Lung (tissue), 12 donors: Measurements from ENCODE around the gene ITGB3BP. TPM values are rescaled to one million over a fixed set of nuclear protein-coding genes. Genes with fewer than 3 reads are reported as not detected.
"Not testable (repeated sequence)": the region's sequence is repeated elsewhere in the genome, so short reads cannot be mapped to it uniquely, and the experiment has no call there.

Experiments used
- ATAC-seq: fragments of 200-7000 bp; cut with Tn5 transposase; one replicate; pipeline ENCODE4 v1.9.1; 2020; ENCODE audit warnings: moderate number of reproducible peaks; ENCODE audit not compliant: insufficient read depth, low FRiP score
- DNase-seq, 3 donors: peaks; one replicate each; pipeline ENCODE4 v3.0.0-alpha.2; 2013 to 2017
- H3K27ac ChIP-seq, 2 donors: one replicate each; pipeline ENCODE4 v1.5.1; 2013; ENCODE audit warnings: mild to moderate bottlenecking in 2 of 2, moderate library complexity in 2 of 2, control low read depth in 1 of 2, inconsistent platforms in 1 of 2, low read depth in 1 of 2, low read length in 1 of 2
- H3K27me3 ChIP-seq, 3 donors: one replicate each; pipeline ENCODE4 v1.5.1; 2013; ENCODE audit warnings: low read length in 2 of 3; ENCODE audit not compliant: control insufficient read depth in 3 of 3, insufficient read depth in 3 of 3
- H3K36me3 ChIP-seq, 4 donors: one replicate each; pipeline ENCODE4 v1.5.1; 2013; ENCODE audit warnings: low read length in 4 of 4, mild to moderate bottlenecking in 1 of 4, moderate library complexity in 1 of 4; ENCODE audit not compliant: control insufficient read depth in 4 of 4, insufficient read depth in 4 of 4
- H3K4me1 ChIP-seq, 5 donors: one replicate each; pipeline ENCODE4 v1.5.1; 2013; ENCODE audit warnings: low read length in 5 of 5, mild to moderate bottlenecking in 2 of 5, moderate library complexity in 1 of 5; ENCODE audit not compliant: control insufficient read depth in 5 of 5, insufficient read depth in 5 of 5
- H3K4me3 ChIP-seq: one replicate; pipeline ENCODE4 v1.5.1; 2013; ENCODE audit warnings: mild to moderate bottlenecking, control low read depth, moderate library complexity
- H3K9ac ChIP-seq, 2 donors: one replicate each; pipeline ENCODE4 v1.5.1; 2013; ENCODE audit warnings: low read length in 2 of 2, control low read depth in 1 of 2; ENCODE audit not compliant: insufficient read depth in 1 of 2
- H3K9me3 ChIP-seq, 4 donors: one replicate each; pipeline ENCODE4 v1.5.1; 2013; ENCODE audit warnings: low read length in 3 of 4, mild to moderate bottlenecking in 1 of 4, moderate library complexity in 1 of 4; ENCODE audit not compliant: control insufficient read depth in 4 of 4, insufficient read depth in 3 of 4
- CTCF ChIP-seq: IDR thresholded peaks from 2 replicates; pipeline ENCODE4 v1.5.1; 2012; ENCODE audit warnings: mild to moderate bottlenecking; ENCODE audit errors: control extremely low read depth, extremely low read depth
- WGBS, 2 donors: extraction: QIAGEN DNeasy Blood & Tissue Kit; methylation state at CpG; one replicate each; pipeline ENCODE4 v1.1.7; 2013; 5-methylcytosine and 5-hydroxymethylcytosine counted together
- polyA plus RNA-seq, 2 donors: library from polyadenylated mRNA; stranded (reverse); fragments of 200-250 nt; gene quantifications; one replicate each; pipeline ENCODE4 v1.2.1, GENCODE V29; 2013
- total RNA-seq, 2 donors: library from RNA; depleted of rRNA in 1 of 2; stranded (reverse); fragments of >200 nt in 1 of 2; gene quantifications; one replicate each; pipeline ENCODE4 v1.2.1, GENCODE V29; 2014 to 2021
- donor health status: control.
- donor health status: control.
- donor health status: Bipolar disorder and iron deficiency.
- donor health status: healthy.
- donor health status: DM: yes; HTN: yes; CAD: no.

Gene ITGB3BP
- total and polyA plus RNA-seq, 4 donors = 7.0 to 36.5 (median 24.2) TPM

- ATAC-seq = no peak
- Histone ChIP-seq H3K27ac (no peak overlapping the region), H3K4me1 (peaks cover 0 to 28% (median 0%) of the 10 kb centered on the region in 5 donors), H3K36me3 (no peaks in the 10 kb centered on the region), H3K9me3 (no peaks in the 10 kb centered on the region), H3K27me3 (no peaks in the 10 kb centered on the region), H3K4me3 (no peak overlapping the region), H3K9ac (no peak overlapping the region)
- peak; percentile 63 to 96 (median 94) for DNase-seq
- WGBS, 2 donors = 76% methylated on average over 1 of the region's 1 CpG
- TF ChIP-seq CTCF = no peak
Measured at GRCh38 chr1:63486629-63487028, 36.4 kb downstream of the ITGB3BP start.

DNA sequence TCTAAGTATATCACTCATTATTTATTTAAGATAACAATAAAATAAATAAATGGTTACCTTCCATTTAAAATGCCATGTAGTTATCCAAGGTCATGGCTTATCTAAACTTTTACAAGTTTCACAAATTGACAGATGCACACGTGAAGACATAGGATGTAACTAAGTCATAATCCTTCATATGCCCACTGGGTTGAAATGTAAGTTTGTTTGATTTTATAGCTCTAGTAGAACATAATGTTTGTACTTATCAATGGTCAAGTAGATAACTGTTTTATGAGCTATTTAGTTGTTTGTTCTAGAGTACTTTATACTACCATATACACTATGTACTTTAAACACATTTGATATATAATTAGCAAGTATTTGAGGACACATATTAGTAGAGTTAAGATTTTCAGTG lies 43.0 kb downstream of the ITGB3BP start:
- Histone ChIP-seq H3K9ac (no peak overlapping the region), H3K9me3 (no peaks in the 10 kb centered on the region), H3K36me3 (no peaks in the 10 kb centered on the region), H3K4me3 (no peak overlapping the region), H3K27me3 (no peaks in the 10 kb centered on the region), H3K27ac (no peak overlapping the region), H3K4me1 (no peaks in the 10 kb centered on the region)
- 78 to 82% methylated on average over 1 of the region's 1 CpG for WGBS, 2 donors
- ATAC-seq (no peak), DNase-seq (no peak)
- TF ChIP-seq CTCF = no peak

GRCh38 chr1:63475761-63476160 lies 47.3 kb downstream of the ITGB3BP start:
- no peak for TF ChIP-seq CTCF
- DNase-seq = no peak
- H3K27me3 ChIP-seq = no peaks in the 10 kb centered on the region
- no peaks in the 10 kb centered on the region for H3K9me3 ChIP-seq
- no peak overlapping the region for H3K9ac ChIP-seq
- no peak for ATAC-seq
- H3K4me1 ChIP-seq = no peaks in the 10 kb centered on the region
- H3K27ac ChIP-seq = no peak overlapping the region
- no peaks in the 10 kb centered on the region for H3K36me3 ChIP-seq
- H3K4me3 ChIP-seq = no peak overlapping the region
- WGBS, 2 donors = 83 to 89% methylated on average over 7 of the region's 7 CpGs

- not testable (repeated sequence) for H3K9ac ChIP-seq, H3K27me3 ChIP-seq, H3K4me1 ChIP-seq, H3K27ac ChIP-seq, H3K9me3 ChIP-seq, DNase-seq, H3K36me3 ChIP-seq, ATAC-seq, H3K4me3 ChIP-seq
- 98% methylated on average over 5 of the region's 5 CpGs for WGBS, 2 donors
Measured at GRCh38 chr1:63468683-63469082, 54.3 kb downstream of the ITGB3BP start.
